Measurements from ENCODE around the gene SLC6A6. TPM values are rescaled to one million over a fixed set of nuclear protein-coding genes. Genes with fewer than 3 reads are reported as not detected.

Gene SLC6A6
- total and polyA plus RNA-seq, 8 donors = 3.0 to 36.7 (median 19.7) TPM

GRCh38 chr3:14433106-14433505 is 30.7 kb downstream of the SLC6A6 start:
- 71 to 89% (median 75%) methylated on average over 7 to 8 of the region's 8 CpGs for WGBS, 5 donors

DNA sequence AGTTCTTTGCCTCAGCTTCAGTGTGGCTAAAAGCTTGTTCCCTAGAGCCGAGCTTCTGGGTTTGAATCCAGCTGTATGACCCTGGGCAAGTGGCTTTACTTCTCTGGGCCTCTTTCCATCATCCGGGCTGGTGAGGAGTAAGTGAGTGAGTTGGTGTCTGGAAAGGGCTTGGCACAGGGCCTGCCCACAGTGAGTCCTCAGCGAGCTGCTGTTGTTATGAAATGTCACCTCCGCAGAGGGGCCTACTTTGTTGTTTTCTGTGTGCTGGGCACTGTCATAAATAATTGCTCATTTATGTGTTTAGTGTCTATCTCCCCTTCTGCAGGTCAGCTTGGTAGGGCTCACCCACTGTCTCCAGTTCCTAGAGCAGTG is 31.7 kb downstream of the SLC6A6 start:
- Histone ChIP-seq H3K27ac (peak overlapping the region; percentile 57 to 91 (median 78)), H3K36me3 (no peaks in the 10 kb centered on the region), H3K4me1 (peaks cover 63 to 99% (median 84%) of the 10 kb centered on the region in 4 donors), H3K9me3 (no peaks in the 10 kb centered on the region), H3K27me3 (no peaks in the 10 kb centered on the region), H3K4me3 (no peak overlapping the region)
- 32 to 68% (median 40%) methylated on average over 4 of the region's 4 CpGs for WGBS, 5 donors
- peak in 1 of 2 donors; percentile 52 for DNase-seq
- intact Hi-C loops (cut with DNase I; ENCODE audit: low total_unique reads) = no loop called here
- TF ChIP-seq EP300 (IDR thresholded peaks at IDR 0.05) (no peak), CTCF (IDR thresholded peaks at IDR 0.05) (no peak), POLR2AphosphoS5 (IDR thresholded peaks at IDR 0.05) (no peak), POLR2A (IDR thresholded peaks at IDR 0.05) (no peak)

More at GRCh38 chr3:14433106-14433505, 30.7 kb downstream of the SLC6A6 start:
- no peaks in the 10 kb centered on the region for H3K27me3 ChIP-seq
- intact Hi-C loops (cut with DNase I; ENCODE audit: low total_unique reads) = no loop called here
- DNase-seq = peak in 1 of 2 donors; percentile 50
- TF ChIP-seq EP300 (IDR thresholded peaks at IDR 0.05) (no peak), POLR2AphosphoS5 (IDR thresholded peaks at IDR 0.05) (no peak), POLR2A (IDR thresholded peaks at IDR 0.05) (no peak), CTCF (IDR thresholded peaks at IDR 0.05) (no peak)
- H3K27ac ChIP-seq = peak overlapping the region; percentile 78 to 91 (median 81)
- H3K4me3 ChIP-seq = no peak overlapping the region
- no peaks in the 10 kb centered on the region for H3K36me3 ChIP-seq
- no peaks in the 10 kb centered on the region for H3K9me3 ChIP-seq
- H3K4me1 ChIP-seq = peaks cover 58 to 99% (median 84%) of the 10 kb centered on the region in 4 donors

GRCh38 chr3:14434498-14435151 is 32.2 kb downstream of the SLC6A6 start:
- H3K4me1 ChIP-seq = peaks cover 68 to 99% (median 84%) of the 10 kb centered on the region in 4 donors
- 19 to 43% (median 39%) methylated on average over 11 to 12 of the region's 12 CpGs for WGBS, 5 donors
- H3K9me3 ChIP-seq = no peaks in the 10 kb centered on the region
- H3K36me3 ChIP-seq = no peaks in the 10 kb centered on the region
- peak overlapping the region in 1 of 4 donors; percentile 7 for H3K4me3 ChIP-seq
- intact Hi-C loops (cut with DNase I; ENCODE audit: low total_unique reads) = no loop called here
- peak in 1 of 2 donors; percentile 85 for DNase-seq
- TF ChIP-seq POLR2AphosphoS5 (IDR thresholded peaks at IDR 0.05) (peak in 1 of 3 donors; percentile 44), CTCF (IDR thresholded peaks at IDR 0.05) (no peak)
- no peaks in the 10 kb centered on the region for H3K27me3 ChIP-seq
- peak overlapping the region; percentile 57 to 91 (median 78) for H3K27ac ChIP-seq

- Histone ChIP-seq H3K9me3 (no peaks in the 10 kb centered on the region), H3K4me1 (peaks cover 75 to 99% (median 89%) of the 10 kb centered on the region in 4 donors)
- WGBS, 5 donors = 43 to 74% (median 51%) methylated on average over 17 to 18 of the region's 18 CpGs
Observed at GRCh38 chr3:14435175-14436014, 33.0 kb downstream of the SLC6A6 start.

More at GRCh38 chr3:14435175-14436014, 33.0 kb downstream of the SLC6A6 start:
- H3K36me3 ChIP-seq = no peaks in the 10 kb centered on the region
- intact Hi-C loops (cut with DNase I; ENCODE audit: low total_unique reads) = no loop called here
- H3K27ac ChIP-seq = peak overlapping the region; percentile 57 to 91 (median 78)
- peak overlapping the region in 1 of 4 donors; percentile 7 for H3K4me3 ChIP-seq
- H3K27me3 ChIP-seq = no peaks in the 10 kb centered on the region
- no peak for TF ChIP-seq CTCF (IDR thresholded peaks at IDR 0.05)
- TF ChIP-seq POLR2AphosphoS5 (IDR thresholded peaks at IDR 0.05) = peak in 2 of 3 donors; percentile 8 to 34
- TF ChIP-seq POLR2A (IDR thresholded peaks at IDR 0.05) = no peak
- DNase-seq = peak; percentile 40 to 62

Measured in stomach (tissue), 9 donors.